Erythroblast (primary cell): ENCODE measurements around the gene TPSB2.

ENCODE experiments used
- GATA1 ChIP-seq: IDR thresholded peaks from 2 replicates; pipeline ENCODE4 v1.6.1; 2011; ENCODE audit warnings: low read depth, mild to moderate bottlenecking, control low read depth, low read length, moderate library complexity
- POLR2A ChIP-seq: IDR thresholded peaks from 2 replicates; pipeline ENCODE4 v1.6.1; 2011; ENCODE audit warnings: mild to moderate bottlenecking, low read length

GRCh38 chr16:1200014-1200627 is 29.9 kb downstream of the TPSB2 start:
- TF ChIP-seq POLR2A (no peak), GATA1 (no peak)
